Epithelial cell of proximal tubule (primary cell): ENCODE data around the gene C3orf20. TPM values are rescaled to one million over a fixed set of nuclear protein-coding genes. Genes with fewer than 3 reads are reported as not detected.

ENCODE experiments used
- DNase-seq: peaks from one replicate; pipeline ENCODE4 v3.0.0-alpha.2; 2011; ENCODE audit warnings: low read depth
- H3K4me3 ChIP-seq: 2 replicates; pipeline ENCODE4 v1.5.1; 2011; ENCODE audit warnings: low read depth, mild to moderate bottlenecking, low read length
- total RNA-seq: library from RNA; depleted of rRNA; stranded (reverse); fragments of >200 nt; gene quantifications from 2 replicates; pipeline ENCODE4 v1.2.3, GENCODE V29; 2015
- TF ChIP-seq, protein P1 (sequence below): conservative IDR thresholded peaks from 2 replicates; pipeline ENCODE4 v1.5.1; 2012; ENCODE audit warnings: low read depth, mild to moderate bottlenecking, low read length

Gene C3orf20
- total RNA-seq, 1 donor from 2014 or later, result not detected

GRCh38 chr3:14794435-14794834, 119.5 kb downstream of the C3orf20 start:
- TF ChIP-seq, protein P1, sequence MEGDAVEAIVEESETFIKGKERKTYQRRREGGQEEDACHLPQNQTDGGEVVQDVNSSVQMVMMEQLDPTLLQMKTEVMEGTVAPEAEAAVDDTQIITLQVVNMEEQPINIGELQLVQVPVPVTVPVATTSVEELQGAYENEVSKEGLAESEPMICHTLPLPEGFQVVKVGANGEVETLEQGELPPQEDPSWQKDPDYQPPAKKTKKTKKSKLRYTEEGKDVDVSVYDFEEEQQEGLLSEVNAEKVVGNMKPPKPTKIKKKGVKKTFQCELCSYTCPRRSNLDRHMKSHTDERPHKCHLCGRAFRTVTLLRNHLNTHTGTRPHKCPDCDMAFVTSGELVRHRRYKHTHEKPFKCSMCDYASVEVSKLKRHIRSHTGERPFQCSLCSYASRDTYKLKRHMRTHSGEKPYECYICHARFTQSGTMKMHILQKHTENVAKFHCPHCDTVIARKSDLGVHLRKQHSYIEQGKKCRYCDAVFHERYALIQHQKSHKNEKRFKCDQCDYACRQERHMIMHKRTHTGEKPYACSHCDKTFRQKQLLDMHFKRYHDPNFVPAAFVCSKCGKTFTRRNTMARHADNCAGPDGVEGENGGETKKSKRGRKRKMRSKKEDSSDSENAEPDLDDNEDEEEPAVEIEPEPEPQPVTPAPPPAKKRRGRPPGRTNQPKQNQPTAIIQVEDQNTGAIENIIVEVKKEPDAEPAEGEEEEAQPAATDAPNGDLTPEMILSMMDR, result no peak
- no peak overlapping the region for H3K4me3 ChIP-seq
- no peak for DNase-seq

DNA sequence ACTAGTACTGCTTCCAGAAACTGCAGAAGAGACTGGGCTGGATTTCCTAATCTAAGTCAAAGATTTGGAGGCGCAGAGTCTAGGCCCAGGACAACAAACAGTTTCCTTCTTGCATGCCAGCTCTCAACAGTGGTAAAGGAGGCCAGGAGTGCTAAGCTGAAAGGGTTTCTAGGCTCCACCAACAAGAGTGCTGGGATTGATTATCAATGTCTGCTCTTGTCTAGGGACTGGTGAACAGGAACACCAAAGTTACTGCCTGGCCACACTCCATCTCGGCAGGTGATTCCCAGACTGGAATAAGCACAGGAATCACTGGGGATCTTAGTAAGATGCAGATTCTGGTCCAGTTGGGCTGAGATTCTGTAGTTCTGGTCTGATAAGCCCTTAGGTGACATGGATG, 121.1 kb downstream of the C3orf20 start:
- no peak for DNase-seq
- H3K4me3 ChIP-seq, result no peak overlapping the region
- TF ChIP-seq, protein P1, result no peak

GRCh38 chr3:14796403-14797077, 121.6 kb downstream of the C3orf20 start:
- H3K4me3 ChIP-seq, result no peak overlapping the region
- TF ChIP-seq, protein P1, result no peak
- no peak for DNase-seq

GRCh38 chr3:14797731-14798130, 122.8 kb downstream of the C3orf20 start:
- H3K4me3 ChIP-seq, result no peak overlapping the region
- TF ChIP-seq, protein P1, result no peak
- DNase-seq, result no peak

GRCh38 chr3:14798231-14798630, 123.3 kb downstream of the C3orf20 start:
- no peak for DNase-seq
- TF ChIP-seq, protein P1, result no peak
- H3K4me3 ChIP-seq, result no peak overlapping the region

- no peak overlapping the region for H3K4me3 ChIP-seq
- TF ChIP-seq, protein P1, result no peak
- DNase-seq, result no peak
These were observed 124.2 kb downstream of the C3orf20 start for GRCh38 chr3:14799146-14799545.

DNA sequence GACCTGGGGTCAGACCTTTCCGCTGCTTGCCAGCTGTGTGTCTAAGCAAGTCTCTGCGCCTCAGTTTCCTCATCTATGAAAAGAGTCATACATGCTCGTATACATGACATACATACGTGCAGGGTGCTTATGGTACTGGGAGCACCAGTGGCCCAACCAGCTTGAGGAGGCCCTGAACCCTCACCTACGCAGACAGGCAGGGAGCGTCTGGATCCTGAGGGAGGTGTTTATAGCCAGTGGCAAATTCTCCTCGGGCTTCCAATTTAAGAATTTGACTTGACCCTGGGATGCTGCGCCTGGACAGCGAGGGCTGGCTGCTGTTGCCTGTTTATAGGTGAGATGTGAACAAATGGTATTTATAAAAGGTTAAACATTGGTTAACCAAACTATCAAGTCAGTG, 126.1 kb downstream of the C3orf20 start:
- H3K4me3 ChIP-seq, result no peak overlapping the region
- TF ChIP-seq, protein P1, result no peak
- no peak for DNase-seq
